ENCODE data around the gene BCAS3.

Gene BCAS3

GRCh38 chr17:61159221-61159814 is 481.7 kb downstream of the BCAS3 start:
- DNase-seq (ENCODE audit: low read depth), result no peak

GRCh38 chr17:61160204-61160603 is 482.6 kb downstream of the BCAS3 start:
- no peak for DNase-seq (ENCODE audit: low read depth)

- DNase-seq (ENCODE audit: low read depth), result no peak
Observed at GRCh38 chr17:61160789-61161445, 483.3 kb downstream of the BCAS3 start.

GRCh38 chr17:61161615-61162134 is 484.0 kb downstream of the BCAS3 start:
- DNase-seq (ENCODE audit: low read depth), result no peak

- DNase-seq (ENCODE audit: low read depth), result no peak
Observed at GRCh38 chr17:61164517-61164916, 486.9 kb downstream of the BCAS3 start.

- no peak for DNase-seq (ENCODE audit: low read depth)
Observed at GRCh38 chr17:61167075-61167474, 489.4 kb downstream of the BCAS3 start.

GRCh38 chr17:61168506-61168905 is 490.9 kb downstream of the BCAS3 start:
- DNase-seq (ENCODE audit: low read depth), result no peak

GRCh38 chr17:61174310-61174709 is 496.7 kb downstream of the BCAS3 start:
- no peak for DNase-seq (ENCODE audit: low read depth)

GRCh38 chr17:61175298-61176142 is 497.9 kb downstream of the BCAS3 start:
- DNase-seq (ENCODE audit: low read depth), result no peak

- DNase-seq (ENCODE audit: low read depth), result no peak
Observed at GRCh38 chr17:61177351-61177750, 499.7 kb downstream of the BCAS3 start.

- no peak for DNase-seq (ENCODE audit: low read depth)
Observed at GRCh38 chr17:61178284-61178683, 500.6 kb downstream of the BCAS3 start.

GRCh38 chr17:61179380-61179806 is 501.7 kb downstream of the BCAS3 start:
- no peak for DNase-seq (ENCODE audit: low read depth)

GRCh38 chr17:61183793-61184192 is 506.1 kb downstream of the BCAS3 start:
- DNase-seq (ENCODE audit: low read depth), result no peak

GRCh38 chr17:61185385-61185784 is 507.7 kb downstream of the BCAS3 start:
- DNase-seq (ENCODE audit: low read depth), result no peak

- DNase-seq (ENCODE audit: low read depth), result no peak
Observed at GRCh38 chr17:61187038-61187437, 509.4 kb downstream of the BCAS3 start.

- no peak for DNase-seq (ENCODE audit: low read depth)
Observed at GRCh38 chr17:61188081-61188480, 510.4 kb downstream of the BCAS3 start.

GRCh38 chr17:61189968-61190367 is 512.3 kb downstream of the BCAS3 start:
- DNase-seq (ENCODE audit: low read depth), result no peak

- no peak for DNase-seq (ENCODE audit: low read depth)
Observed at GRCh38 chr17:61196302-61196704, 518.7 kb downstream of the BCAS3 start.

- no peak for DNase-seq (ENCODE audit: low read depth)
Observed at GRCh38 chr17:61196799-61197198, 519.1 kb downstream of the BCAS3 start.

- no peak for DNase-seq (ENCODE audit: low read depth)
Observed at GRCh38 chr17:61199431-61200338, 522.0 kb downstream of the BCAS3 start.

GRCh38 chr17:61200339-61200715 is 522.7 kb downstream of the BCAS3 start:
- DNase-seq (ENCODE audit: low read depth), result no peak

GRCh38 chr17:61201211-61201610 is 523.6 kb downstream of the BCAS3 start:
- DNase-seq (ENCODE audit: low read depth), result peak; percentile 77
